IMR-90 (cell line): Measurements from ENCODE around the gene EPHB1. TPM values are rescaled to one million over a fixed set of nuclear protein-coding genes. Genes with fewer than 3 reads are reported as not detected.

Source experiments
- ATAC-seq: fragments of 200-7000 bp; cut with Tn5 transposase; 2 replicates; pipeline ENCODE4 v1.9.1; 2020; ENCODE audit warnings: low read depth, mild to moderate bottlenecking, moderate library complexity
- BruUV-seq: library from RNA; stranded (reverse); fragments of 400-500 nt; replicated peaks from 2 replicates; lab custom pipeline; 2021; lab: Mats Ljungman, UMichigan
- CTCF ChIA-PET: fragments of 300-600 bp; formaldehyde crosslinking; extraction: SDS; loops from one replicate; lab custom pipeline; 2021; ENCODE audit warnings: antibody characterized with exemption; lab: Yijun Ruan, JAX
- POLR2A ChIA-PET: fragments of 300-600 bp; sonication (Branson Sonifier 250); formaldehyde crosslinking; loops from one replicate; lab custom pipeline; 2022; ENCODE audit warnings: antibody characterized with exemption; ENCODE audit not compliant: unreplicated experiment; lab: Charles Lee
- DNase-seq: peaks from one replicate; pipeline ENCODE4 v3.0.0; 2013
- H2AFZ ChIP-seq: replicated peaks from 2 replicates; pipeline ENCODE3; 2013; ENCODE audit warnings: low read length, mild to moderate bottlenecking; ENCODE audit not compliant: poor library complexity
- H2AK5ac ChIP-seq: 2 replicates; pipeline ENCODE4 v1.6.1; 2013; ENCODE audit warnings: low read depth, low read length, inconsistent platforms
- H2AK9ac ChIP-seq: replicated peaks from 2 replicates; pipeline ENCODE3; 2013; ENCODE audit warnings: mild to moderate bottlenecking, low read depth, low read length, moderate library complexity; ENCODE audit not compliant: poor library complexity
- H2BK120ac ChIP-seq: 2 replicates; pipeline ENCODE4 v1.6.1; 2013; ENCODE audit warnings: low read depth, low read length, inconsistent platforms
- H2BK15ac ChIP-seq: 3 replicates; pipeline ENCODE4 v1.6.1; 2013; ENCODE audit warnings: low read depth, low read length, inconsistent platforms
- H2BK20ac ChIP-seq: 2 replicates; pipeline ENCODE4 v1.6.1; 2013; ENCODE audit warnings: low read depth, mild to moderate bottlenecking, inconsistent platforms, low read length, moderate library complexity
- H2BK5ac ChIP-seq: 2 replicates; pipeline ENCODE4 v1.6.1; 2013; ENCODE audit warnings: mild to moderate bottlenecking, low read depth, low read length, inconsistent platforms; ENCODE audit not compliant: poor library complexity, severe bottlenecking
- H3K14ac ChIP-seq: replicated peaks from 2 replicates; pipeline ENCODE4 v1.6.1; 2013; ENCODE audit warnings: low read depth, low read length, inconsistent platforms
- H3K18ac ChIP-seq: 2 replicates; pipeline ENCODE4 v1.6.1; 2013; ENCODE audit warnings: low read depth, low read length, control low read depth
- H3K23ac ChIP-seq: 2 replicates; pipeline ENCODE4 v1.6.1; 2013; ENCODE audit warnings: low read depth, low read length, inconsistent platforms
- H3K27ac ChIP-seq: 2 replicates; pipeline ENCODE4 v1.5.1; 2013; ENCODE audit warnings: mild to moderate bottlenecking, control low read depth, low read length; ENCODE audit not compliant: insufficient read depth
- H3K27me3 ChIP-seq: 2 replicates; pipeline ENCODE4 v1.6.1; 2013; ENCODE audit warnings: low read length; ENCODE audit not compliant: control insufficient read depth, insufficient read depth
- H3K36me3 ChIP-seq: 2 replicates; pipeline ENCODE4 v1.6.1; 2013; ENCODE audit warnings: low read length, mixed read lengths; ENCODE audit not compliant: control insufficient read depth, insufficient read depth
- H3K4ac ChIP-seq: 2 replicates; pipeline ENCODE4 v1.6.1; 2013; ENCODE audit warnings: low read depth, low read length, inconsistent platforms
- H3K4me1 ChIP-seq: 2 replicates; pipeline ENCODE4 v1.6.1; 2013; ENCODE audit warnings: low read length, mixed read lengths; ENCODE audit not compliant: control insufficient read depth, insufficient read depth
- H3K4me2 ChIP-seq: 2 replicates; pipeline ENCODE4 v1.6.1; 2013; ENCODE audit warnings: low read depth, mild to moderate bottlenecking, control low read depth, low read length, moderate library complexity
- H3K4me3 ChIP-seq: 2 replicates; pipeline ENCODE4 v1.5.1; 2013; ENCODE audit warnings: low read depth, mild to moderate bottlenecking, control low read depth, low read length, moderate library complexity; ENCODE audit not compliant: insufficient read depth
- H3K56ac ChIP-seq: 2 replicates; pipeline ENCODE4 v1.6.1; 2013; ENCODE audit warnings: low read length, inconsistent platforms; ENCODE audit not compliant: insufficient read depth; ENCODE audit errors: extremely low read depth
- H3K79me1 ChIP-seq, 2 experiments: 2 replicates each; pipeline ENCODE4 v1.6.1; 2013; ENCODE audit warnings: low read length in 2 of 2, inconsistent platforms in 1 of 2, low read depth in 1 of 2
- H3K9ac ChIP-seq: 2 replicates; pipeline ENCODE4 v1.6.1; 2013; ENCODE audit warnings: low read depth, low read length, control low read depth
- H3K9me1 ChIP-seq: 2 replicates; pipeline ENCODE4 v1.6.1; 2013; ENCODE audit warnings: low read length, inconsistent platforms; ENCODE audit not compliant: insufficient read depth
- H3K9me3 ChIP-seq: 2 replicates; pipeline ENCODE4 v1.6.1; 2013; ENCODE audit warnings: low read length; ENCODE audit not compliant: control insufficient read depth, insufficient read depth
- H4K20me1 ChIP-seq: 2 replicates; pipeline ENCODE4 v1.6.1; 2013; ENCODE audit warnings: low read length, inconsistent platforms; ENCODE audit not compliant: insufficient read depth
- H4K5ac ChIP-seq: 2 replicates; pipeline ENCODE4 v1.6.1; 2013; ENCODE audit warnings: mild to moderate bottlenecking, low read depth, low read length, control low read depth
- H4K8ac ChIP-seq, 2 experiments: 2 replicates each; pipeline ENCODE4 v1.6.1; 2013; ENCODE audit warnings: low read depth in 2 of 2, low read length in 2 of 2, control low read depth in 1 of 2, inconsistent platforms in 1 of 2
- H4K91ac ChIP-seq: 2 replicates; pipeline ENCODE4 v1.6.1; 2013; ENCODE audit warnings: low read depth, low read length, inconsistent platforms; ENCODE audit not compliant: insufficient read depth
- CHD1 ChIP-seq: IDR thresholded peaks from 2 replicates; pipeline ENCODE4 v1.6.1; 2012; ENCODE audit warnings: low read depth, low read length, improper control_type of control experiment
- MAFK ChIP-seq: IDR thresholded peaks from 2 replicates; pipeline ENCODE4 v1.6.1; 2012; ENCODE audit warnings: low read depth, low read length, improper control_type of control experiment
- NFE2L2 ChIP-seq: fragments of 150-350 bp; IDR thresholded peaks from 2 replicates; pipeline ENCODE4 v1.6.1; 2016; ENCODE audit warnings: low read depth, mild to moderate bottlenecking, low read length
- POLR2A ChIP-seq: IDR thresholded peaks from 2 replicates; pipeline ENCODE4 v1.6.1; 2012; ENCODE audit warnings: mild to moderate bottlenecking, low read depth, low read length
- RCOR1 ChIP-seq: IDR thresholded peaks from 2 replicates; pipeline ENCODE4 v1.6.1; 2012; ENCODE audit warnings: mild to moderate bottlenecking, low read length, improper control_type of control experiment; ENCODE audit not compliant: insufficient replicate concordance
- SMC3 ChIP-seq: fragments of 150-350 bp; IDR thresholded peaks from 2 replicates; pipeline ENCODE4 v1.6.1; 2016; ENCODE audit warnings: low read depth, mild to moderate bottlenecking, antibody characterized with exemption, low read length, moderate library complexity
- WGBS, 2 experiments: methylation state at CpG; one replicate each; pipeline versions ENCODE4 v1.1.5 to v1.1.7; 2013; ENCODE audit warnings: missing lambda C conversion rate in 2 of 2; ENCODE audit not compliant: insufficient read length in 1 of 2; ENCODE audit errors: extremely low coverage in 2 of 2; 5-methylcytosine and 5-hydroxymethylcytosine counted together
- dilution Hi-C: fragments of 300-500 bp; cut with HindIII; formaldehyde crosslinking; loops from one replicate; pipeline ENCODE4 v1.14.3; 2018; ENCODE audit warnings: low sequenced_read_pairs; ENCODE audit not compliant: unreplicated experiment
- in situ Hi-C: fragments of 300-500 bp; cut with MboI; formaldehyde crosslinking; loops from 3 replicates; pipeline ENCODE4 v1.14.3; 2019; ENCODE audit warnings: low sequenced_read_pairs, inconsistent platforms, mixed read lengths
- intact Hi-C: fragments of 100-400 bp; cut with micrococcal nuclease; formaldehyde crosslinking; loops from 2 replicates; pipeline ENCODE4 v1.10.0; 2022
- polyA plus RNA-seq, 3 experiments: library from polyadenylated mRNA; depleted of rRNA; stranded (reverse); fragments of >200 nt; gene quantifications; 2 replicates each; pipeline ENCODE4 v1.2.3, GENCODE V29; 2012; ENCODE audit warnings: low replicate concordance in 1 of 3
- total RNA-seq: library from RNA; depleted of rRNA; stranded (reverse); fragments of >200 nt; gene quantifications from 2 replicates; pipeline ENCODE4 v1.2.3, GENCODE V29; 2012
- TF ChIP-seq, protein P1 (sequence below): conservative IDR thresholded peaks from 2 replicates; pipeline ENCODE4 v1.5.1; 2012; ENCODE audit warnings: mild to moderate bottlenecking, low read depth, low read length, improper control_type of control experiment

Gene EPHB1
- total and polyA plus RNA-seq, 2 of the 4 experiments (the other 2 are of a cell fraction) = 0.17 to 0.36 TPM

DNA sequence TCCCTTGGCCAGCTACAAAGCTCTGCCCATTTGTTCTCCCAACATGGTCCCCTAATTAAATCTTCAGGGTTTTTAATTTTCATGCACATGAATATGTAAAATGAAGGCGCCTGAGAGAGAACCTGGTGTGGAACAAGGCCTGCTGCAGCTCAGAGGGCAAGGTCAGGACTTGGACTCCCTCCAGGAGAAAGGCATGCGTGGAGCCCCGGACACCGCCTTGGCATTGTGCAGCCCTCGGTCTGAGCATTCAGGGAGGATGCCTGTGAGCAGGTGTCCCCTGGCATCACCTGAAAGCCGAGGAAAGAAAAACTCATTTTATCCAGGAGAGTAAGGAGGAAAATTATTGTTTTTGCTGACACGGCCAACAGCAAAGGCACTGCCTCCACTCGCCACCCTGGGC, 33.8 kb upstream of the EPHB1 start:
- CTCF ChIA-PET = no interaction called here
- Histone ChIP-seq H4K91ac (no peak overlapping the region), H2BK20ac (no peak overlapping the region), H4K5ac (no peak overlapping the region), H3K14ac (no peak overlapping the region), H4K20me1 (no peaks in the 10 kb centered on the region), H3K4me3 (no peak overlapping the region), H3K9ac (no peak overlapping the region), H3K27me3 (peaks cover 6% of the 10 kb centered on the region), H3K9me1 (no peaks in the 10 kb centered on the region), H2AFZ (no peak overlapping the region), H3K23ac (no peak overlapping the region), H3K4ac (no peak overlapping the region), H3K18ac (no peak overlapping the region), H2AK5ac (no peak overlapping the region), H2BK5ac (no peak overlapping the region), H3K36me3 (no peaks in the 10 kb centered on the region), H3K56ac (no peak overlapping the region), H4K8ac (no peak overlapping the region), H3K79me1 (no peaks in the 10 kb centered on the region), H3K4me2 (no peak overlapping the region), H2BK120ac (no peak overlapping the region), H3K4me1 (no peaks in the 10 kb centered on the region), H3K27ac (no peak overlapping the region), H2BK15ac (no peak overlapping the region), H3K9me3 (no peaks in the 10 kb centered on the region), H2AK9ac (no peak overlapping the region)
- no peak for TF ChIP-seq MAFK
- no peak for TF ChIP-seq POLR2A
- TF ChIP-seq SMC3 = no peak
- no peak for TF ChIP-seq CHD1
- no peak for TF ChIP-seq NFE2L2
- TF ChIP-seq, protein P1, sequence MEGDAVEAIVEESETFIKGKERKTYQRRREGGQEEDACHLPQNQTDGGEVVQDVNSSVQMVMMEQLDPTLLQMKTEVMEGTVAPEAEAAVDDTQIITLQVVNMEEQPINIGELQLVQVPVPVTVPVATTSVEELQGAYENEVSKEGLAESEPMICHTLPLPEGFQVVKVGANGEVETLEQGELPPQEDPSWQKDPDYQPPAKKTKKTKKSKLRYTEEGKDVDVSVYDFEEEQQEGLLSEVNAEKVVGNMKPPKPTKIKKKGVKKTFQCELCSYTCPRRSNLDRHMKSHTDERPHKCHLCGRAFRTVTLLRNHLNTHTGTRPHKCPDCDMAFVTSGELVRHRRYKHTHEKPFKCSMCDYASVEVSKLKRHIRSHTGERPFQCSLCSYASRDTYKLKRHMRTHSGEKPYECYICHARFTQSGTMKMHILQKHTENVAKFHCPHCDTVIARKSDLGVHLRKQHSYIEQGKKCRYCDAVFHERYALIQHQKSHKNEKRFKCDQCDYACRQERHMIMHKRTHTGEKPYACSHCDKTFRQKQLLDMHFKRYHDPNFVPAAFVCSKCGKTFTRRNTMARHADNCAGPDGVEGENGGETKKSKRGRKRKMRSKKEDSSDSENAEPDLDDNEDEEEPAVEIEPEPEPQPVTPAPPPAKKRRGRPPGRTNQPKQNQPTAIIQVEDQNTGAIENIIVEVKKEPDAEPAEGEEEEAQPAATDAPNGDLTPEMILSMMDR = no peak
- no peak for TF ChIP-seq RCOR1
- POLR2A ChIA-PET = no interaction called here
- dilution Hi-C loops (no loop called here), in situ Hi-C loops (no loop called here), intact Hi-C loops (no loop called here)
- ATAC-seq = no peak
- DNase-seq = no peak
- 20% methylated on average over 1 of the region's 8 CpGs; no CpG with 5 or more reads in 1 of the 2 experiments for WGBS, 2 experiments
- BruUV-seq = no TSS peak
